Panc1 (cell line): Measurements from ENCODE around the gene SPEM3.

Experiments used
- CTCF ChIP-seq: fragments of 450-650 bp; IDR thresholded peaks from 2 replicates; pipeline ENCODE4 v1.5.1; 2017; ENCODE audit warnings: mild to moderate bottlenecking
- POLR2AphosphoS5 ChIP-seq: IDR thresholded peaks from 2 replicates; pipeline ENCODE4 v1.6.1; 2012; ENCODE audit warnings: mild to moderate bottlenecking, low read depth, low read length, moderate library complexity

GRCh38 chr17:7438656-7439460 is 10.2 kb downstream of the SPEM3 start:
- TF ChIP-seq CTCF (no peak), POLR2AphosphoS5 (no peak)
